ENCODE results near the gene SAGE1. TPM values are rescaled to one million over a fixed set of nuclear protein-coding genes. Genes with fewer than 3 reads are reported as not detected.

The SAGE1 gene
- total and polyA plus RNA-seq, 2 experiments from 2014 or later: not detected

DNA sequence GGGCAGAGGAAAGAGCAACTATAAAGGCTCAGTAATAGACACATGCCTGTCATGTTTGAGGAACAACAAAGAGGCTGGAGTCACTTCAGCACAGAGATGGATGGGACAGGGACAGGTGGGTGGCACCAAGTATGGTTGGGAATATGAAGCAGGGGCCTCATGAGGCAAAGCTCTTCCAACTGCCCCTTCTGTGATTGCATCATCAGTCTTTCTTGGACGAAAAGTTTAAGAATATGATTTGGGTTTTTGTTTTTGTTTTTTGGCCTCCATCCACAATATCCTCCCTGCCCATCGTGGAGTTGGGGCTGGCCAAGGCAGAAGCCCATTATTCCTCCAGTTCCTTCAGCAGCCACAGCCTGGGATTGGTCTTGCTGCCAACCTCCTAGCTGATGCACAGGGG lies 34.4 kb downstream of the SAGE1 start:
- H3K27ac ChIP-seq (ENCODE audit: low read depth): no peak overlapping the region
- no peaks in the 10 kb centered on the region for H3K9me2 ChIP-seq (ENCODE audit: insufficient read depth)

More for the DNA sequence above, 34.4 kb downstream of the SAGE1 start:
- no peaks in the 10 kb centered on the region for H4K20me1 ChIP-seq (replicated peaks; ENCODE audit: insufficient read depth)
- no peaks in the 10 kb centered on the region for H3K36me3 ChIP-seq (ENCODE audit: insufficient read depth)
- no peak for DNase-seq (ENCODE audit: low spot score)
- H3K4me3 ChIP-seq: no peak overlapping the region
- Mint-ChIP-seq H3K4me3 (no peak overlapping the region), H3K9me3 (no peaks in the 10 kb centered on the region), H3K36me3 (ENCODE audit: low read depth) (no peaks in the 10 kb centered on the region), H3K27me3 (ENCODE audit: insufficient read depth, low read depth, poor library complexity) (peaks cover 7% of the 10 kb centered on the region), H3K4me1 (no peaks in the 10 kb centered on the region), H3K27ac (no peak overlapping the region)
- H3F3A ChIP-seq (replicated peaks; ENCODE audit: low read depth): no peaks in the 10 kb centered on the region
- no peak for ATAC-seq
- H3K27me3 ChIP-seq (ENCODE audit: insufficient read depth): no peaks in the 10 kb centered on the region
- H3K4me2 ChIP-seq: no peak overlapping the region
- TF ChIP-seq ZNF114 (CRISPR knock-in tag; IDR thresholded peaks at IDR 0.05) (no peak), POLR2AphosphoS5 (IDR thresholded peaks at IDR 0.05; ENCODE audit: low read depth) (no peak), ZNF331 (CRISPR knock-in tag; IDR thresholded peaks at IDR 0.05; ENCODE audit: low read depth) (no peak), EZH2phosphoT487 (IDR thresholded peaks at IDR 0.05; ENCODE audit: unreplicated experiment) (no peak), CREB1 (CRISPR knock-in tag; IDR thresholded peaks at IDR 0.05; ENCODE audit: low read depth) (no peak), JUNB (IDR thresholded peaks at IDR 0.05; ENCODE audit: unreplicated experiment) (no peak), STAT1 (IDR thresholded peaks at IDR 0.05; ENCODE audit: unreplicated experiment) (no peak)
- TF ChIP-seq, protein P1, sequence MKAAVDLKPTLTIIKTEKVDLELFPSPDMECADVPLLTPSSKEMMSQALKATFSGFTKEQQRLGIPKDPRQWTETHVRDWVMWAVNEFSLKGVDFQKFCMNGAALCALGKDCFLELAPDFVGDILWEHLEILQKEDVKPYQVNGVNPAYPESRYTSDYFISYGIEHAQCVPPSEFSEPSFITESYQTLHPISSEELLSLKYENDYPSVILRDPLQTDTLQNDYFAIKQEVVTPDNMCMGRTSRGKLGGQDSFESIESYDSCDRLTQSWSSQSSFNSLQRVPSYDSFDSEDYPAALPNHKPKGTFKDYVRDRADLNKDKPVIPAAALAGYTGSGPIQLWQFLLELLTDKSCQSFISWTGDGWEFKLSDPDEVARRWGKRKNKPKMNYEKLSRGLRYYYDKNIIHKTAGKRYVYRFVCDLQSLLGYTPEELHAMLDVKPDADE (IDR thresholded peaks at IDR 0.05): no peak
- TF ChIP-seq, protein P2, sequence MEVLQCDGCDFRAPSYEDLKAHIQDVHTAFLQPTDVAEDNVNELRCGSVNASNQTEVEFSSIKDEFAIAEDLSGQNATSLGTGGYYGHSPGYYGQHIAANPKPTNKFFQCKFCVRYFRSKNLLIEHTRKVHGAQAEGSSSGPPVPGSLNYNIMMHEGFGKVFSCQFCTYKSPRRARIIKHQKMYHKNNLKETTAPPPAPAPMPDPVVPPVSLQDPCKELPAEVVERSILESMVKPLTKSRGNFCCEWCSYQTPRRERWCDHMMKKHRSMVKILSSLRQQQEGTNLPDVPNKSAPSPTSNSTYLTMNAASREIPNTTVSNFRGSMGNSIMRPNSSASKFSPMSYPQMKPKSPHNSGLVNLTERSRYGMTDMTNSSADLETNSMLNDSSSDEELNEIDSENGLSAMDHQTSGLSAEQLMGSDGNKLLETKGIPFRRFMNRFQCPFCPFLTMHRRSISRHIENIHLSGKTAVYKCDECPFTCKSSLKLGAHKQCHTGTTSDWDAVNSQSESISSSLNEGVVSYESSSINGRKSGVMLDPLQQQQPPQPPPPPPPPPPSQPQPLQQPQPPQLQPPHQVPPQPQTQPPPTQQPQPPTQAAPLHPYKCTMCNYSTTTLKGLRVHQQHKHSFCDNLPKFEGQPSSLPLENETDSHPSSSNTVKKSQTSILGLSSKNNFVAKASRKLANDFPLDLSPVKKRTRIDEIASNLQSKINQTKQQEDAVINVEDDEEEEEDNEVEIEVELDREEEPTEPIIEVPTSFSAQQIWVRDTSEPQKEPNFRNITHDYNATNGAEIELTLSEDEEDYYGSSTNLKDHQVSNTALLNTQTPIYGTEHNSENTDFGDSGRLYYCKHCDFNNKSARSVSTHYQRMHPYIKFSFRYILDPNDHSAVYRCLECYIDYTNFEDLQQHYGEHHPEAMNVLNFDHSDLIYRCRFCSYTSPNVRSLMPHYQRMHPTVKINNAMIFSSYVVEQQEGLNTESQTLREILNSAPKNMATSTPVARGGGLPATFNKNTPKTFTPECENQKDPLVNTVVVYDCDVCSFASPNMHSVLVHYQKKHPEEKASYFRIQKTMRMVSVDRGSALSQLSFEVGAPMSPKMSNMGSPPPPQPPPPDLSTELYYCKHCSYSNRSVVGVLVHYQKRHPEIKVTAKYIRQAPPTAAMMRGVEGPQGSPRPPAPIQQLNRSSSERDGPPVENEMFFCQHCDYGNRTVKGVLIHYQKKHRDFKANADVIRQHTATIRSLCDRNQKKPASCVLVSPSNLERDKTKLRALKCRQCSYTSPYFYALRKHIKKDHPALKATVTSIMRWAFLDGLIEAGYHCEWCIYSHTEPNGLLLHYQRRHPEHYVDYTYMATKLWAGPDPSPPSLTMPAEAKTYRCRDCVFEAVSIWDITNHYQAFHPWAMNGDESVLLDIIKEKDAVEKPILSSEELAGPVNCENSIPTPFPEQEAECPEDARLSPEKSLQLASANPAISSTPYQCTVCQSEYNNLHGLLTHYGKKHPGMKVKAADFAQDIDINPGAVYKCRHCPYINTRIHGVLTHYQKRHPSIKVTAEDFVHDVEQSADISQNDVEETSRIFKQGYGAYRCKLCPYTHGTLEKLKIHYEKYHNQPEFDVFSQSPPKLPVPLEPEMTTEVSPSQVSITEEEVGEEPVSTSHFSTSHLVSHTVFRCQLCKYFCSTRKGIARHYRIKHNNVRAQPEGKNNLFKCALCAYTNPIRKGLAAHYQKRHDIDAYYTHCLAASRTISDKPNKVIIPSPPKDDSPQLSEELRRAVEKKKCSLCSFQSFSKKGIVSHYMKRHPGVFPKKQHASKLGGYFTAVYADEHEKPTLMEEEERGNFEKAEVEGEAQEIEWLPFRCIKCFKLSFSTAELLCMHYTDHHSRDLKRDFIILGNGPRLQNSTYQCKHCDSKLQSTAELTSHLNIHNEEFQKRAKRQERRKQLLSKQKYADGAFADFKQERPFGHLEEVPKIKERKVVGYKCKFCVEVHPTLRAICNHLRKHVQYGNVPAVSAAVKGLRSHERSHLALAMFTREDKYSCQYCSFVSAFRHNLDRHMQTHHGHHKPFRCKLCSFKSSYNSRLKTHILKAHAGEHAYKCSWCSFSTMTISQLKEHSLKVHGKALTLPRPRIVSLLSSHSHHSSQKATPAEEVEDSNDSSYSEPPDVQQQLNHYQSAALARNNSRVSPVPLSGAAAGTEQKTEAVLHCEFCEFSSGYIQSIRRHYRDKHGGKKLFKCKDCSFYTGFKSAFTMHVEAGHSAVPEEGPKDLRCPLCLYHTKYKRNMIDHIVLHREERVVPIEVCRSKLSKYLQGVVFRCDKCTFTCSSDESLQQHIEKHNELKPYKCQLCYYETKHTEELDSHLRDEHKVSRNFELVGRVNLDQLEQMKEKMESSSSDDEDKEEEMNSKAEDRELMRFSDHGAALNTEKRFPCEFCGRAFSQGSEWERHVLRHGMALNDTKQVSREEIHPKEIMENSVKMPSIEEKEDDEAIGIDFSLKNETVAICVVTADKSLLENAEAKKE (CRISPR knock-in tag; IDR thresholded peaks at IDR 0.05): no peak
- TF ChIP-seq, protein P3, sequence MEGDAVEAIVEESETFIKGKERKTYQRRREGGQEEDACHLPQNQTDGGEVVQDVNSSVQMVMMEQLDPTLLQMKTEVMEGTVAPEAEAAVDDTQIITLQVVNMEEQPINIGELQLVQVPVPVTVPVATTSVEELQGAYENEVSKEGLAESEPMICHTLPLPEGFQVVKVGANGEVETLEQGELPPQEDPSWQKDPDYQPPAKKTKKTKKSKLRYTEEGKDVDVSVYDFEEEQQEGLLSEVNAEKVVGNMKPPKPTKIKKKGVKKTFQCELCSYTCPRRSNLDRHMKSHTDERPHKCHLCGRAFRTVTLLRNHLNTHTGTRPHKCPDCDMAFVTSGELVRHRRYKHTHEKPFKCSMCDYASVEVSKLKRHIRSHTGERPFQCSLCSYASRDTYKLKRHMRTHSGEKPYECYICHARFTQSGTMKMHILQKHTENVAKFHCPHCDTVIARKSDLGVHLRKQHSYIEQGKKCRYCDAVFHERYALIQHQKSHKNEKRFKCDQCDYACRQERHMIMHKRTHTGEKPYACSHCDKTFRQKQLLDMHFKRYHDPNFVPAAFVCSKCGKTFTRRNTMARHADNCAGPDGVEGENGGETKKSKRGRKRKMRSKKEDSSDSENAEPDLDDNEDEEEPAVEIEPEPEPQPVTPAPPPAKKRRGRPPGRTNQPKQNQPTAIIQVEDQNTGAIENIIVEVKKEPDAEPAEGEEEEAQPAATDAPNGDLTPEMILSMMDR (conservative IDR thresholded peaks at IDR 0.05; ENCODE audit: low read depth in 2 of 2): no peak
- no peaks in the 10 kb centered on the region for H3K4me1 ChIP-seq (ENCODE audit: insufficient read depth)
- no peak overlapping the region for H2AFZ ChIP-seq
- no peaks in the 10 kb centered on the region for H3K79me2 ChIP-seq (replicated peaks; ENCODE audit: insufficient read depth)

All from GM23338 (cell line).